Hair follicle dermal papilla cell (primary cell): ENCODE results near the gene ASMT. TPM values are rescaled to one million over a fixed set of nuclear protein-coding genes. Genes with fewer than 3 reads are reported as not detected.

Experiments
- total RNA-seq: library from RNA; depleted of rRNA; stranded (reverse); fragments of >200 nt; gene quantifications from 2 replicates; pipeline ENCODE4 v1.2.3, GENCODE V29; 2012

ASMT gene, protein sequence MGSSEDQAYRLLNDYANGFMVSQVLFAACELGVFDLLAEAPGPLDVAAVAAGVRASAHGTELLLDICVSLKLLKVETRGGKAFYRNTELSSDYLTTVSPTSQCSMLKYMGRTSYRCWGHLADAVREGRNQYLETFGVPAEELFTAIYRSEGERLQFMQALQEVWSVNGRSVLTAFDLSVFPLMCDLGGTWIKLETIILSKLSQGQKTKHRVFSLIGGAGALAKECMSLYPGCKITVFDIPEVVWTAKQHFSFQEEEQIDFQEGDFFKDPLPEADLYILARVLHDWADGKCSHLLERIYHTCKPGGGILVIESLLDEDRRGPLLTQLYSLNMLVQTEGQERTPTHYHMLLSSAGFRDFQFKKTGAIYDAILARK
- total RNA-seq, result 0.12 TPM in 1 of 2 replicates, not detected in the other

DNA sequence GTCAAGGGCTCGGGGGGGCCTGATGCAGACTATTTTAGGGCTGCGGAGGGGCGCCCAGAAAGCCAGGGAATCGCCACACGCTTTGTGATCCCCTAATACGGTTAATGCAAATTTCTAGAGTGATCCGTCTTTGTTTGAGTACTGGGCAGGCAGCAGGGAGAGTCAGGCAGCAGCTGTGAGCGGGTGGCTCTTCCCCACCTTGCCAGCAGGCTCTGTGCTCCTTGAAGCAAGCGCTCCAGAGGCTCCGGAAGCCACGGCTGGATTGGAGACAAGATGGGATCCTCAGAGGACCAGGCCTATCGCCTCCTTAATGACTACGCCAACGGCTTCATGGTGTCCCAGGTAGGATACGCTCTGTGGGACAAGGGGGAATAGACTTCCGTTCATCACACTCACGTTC lies at the start of gene ASMT:
Gene ASMT, plus strand, starts transcription at position 133 of the 400 bp plus-strand sequence. Its CDS starts 141 bp downstream, at position 274.

DNA sequence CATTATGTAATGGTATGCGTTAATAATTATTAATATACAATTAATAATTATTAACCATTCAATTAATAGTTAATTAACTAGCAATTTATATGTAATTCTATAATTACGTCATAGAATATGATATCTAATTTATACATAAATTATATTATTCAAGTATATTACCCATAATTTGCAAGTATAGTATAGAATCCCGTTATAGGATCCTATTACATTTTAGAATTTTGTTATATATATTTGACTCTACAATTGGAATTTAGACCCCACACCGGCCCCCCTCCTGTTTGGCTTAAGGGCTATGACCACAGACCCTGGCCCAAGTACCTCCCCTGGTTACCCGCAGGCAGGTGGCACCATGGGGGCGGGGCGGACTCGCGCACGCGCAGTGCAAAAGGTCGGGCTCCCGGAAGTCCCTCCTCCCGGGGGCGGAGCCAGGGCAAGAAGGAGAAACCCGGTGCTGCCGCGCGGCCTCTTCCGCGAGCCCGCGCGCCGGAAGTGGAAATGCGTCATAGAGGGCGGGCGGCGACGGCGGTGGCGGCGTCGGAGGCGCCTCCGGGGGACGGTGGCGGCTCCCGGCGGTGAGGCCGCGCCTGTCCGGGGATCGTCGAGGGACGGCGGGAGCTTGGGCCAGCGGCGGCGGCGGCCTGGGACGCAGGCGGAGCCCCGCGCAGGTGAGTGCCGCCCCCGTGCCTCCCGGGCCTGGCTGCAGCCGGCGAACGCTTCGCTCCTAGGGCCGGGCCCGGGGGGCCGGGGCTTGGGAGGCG lies 23.6 kb upstream of the ASMT start, which contains the start of gene AKAP17A:
Gene AKAP17A, plus strand, starts transcription at position 503 of the 761 bp plus-strand sequence. CDS start 1,859 bp downstream, outside the sequence.

Other genes starting within 250 kb of the ASMT start
- gene SLC25A6, start 222.9 kb upstream of the ASMT start, total RNA-seq, result 206 and 260 TPM in 2 replicates
- 27.8 and 32.5 TPM in 2 replicates for gene ASMTL, start 162.2 kb upstream of the ASMT start, total RNA-seq
- gene P2RY8, start 77.9 kb upstream of the ASMT start, total RNA-seq, result not detected in 2 replicates
- 23.8 and 26.6 TPM in 2 replicates for gene AKAP17A, start 23.5 kb upstream of the ASMT start, total RNA-seq